ENCODE data around the gene SLIT1.

The SLIT1 gene

DNA sequence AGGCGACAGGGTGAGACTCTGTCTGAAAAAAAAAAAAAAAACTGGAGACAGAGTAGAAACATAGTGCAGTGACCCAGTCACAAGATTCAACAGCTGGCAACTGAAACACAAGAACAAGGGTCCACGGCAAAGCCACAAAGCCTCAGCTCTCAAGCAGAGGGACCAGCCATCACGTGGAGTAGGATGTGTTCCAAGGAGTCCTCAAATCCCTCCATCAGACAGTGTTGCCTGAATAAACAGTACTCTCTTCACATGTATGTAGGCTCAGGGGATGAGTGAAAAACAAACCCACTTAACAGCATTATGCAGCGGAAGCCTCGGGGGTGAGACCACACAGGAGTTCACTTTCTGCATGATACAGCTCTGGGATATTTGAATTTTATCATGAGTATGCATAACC is 62.0 kb downstream of the SLIT1 start:
- TF ChIP-seq L3MBTL2 (conservative IDR thresholded peaks at IDR 0.05) (no peak), HDGF (IDR thresholded peaks at IDR 0.05; ENCODE audit: borderline replicate concordance) (no peak), ELF4 (IDR thresholded peaks at IDR 0.05) (no peak), CTBP1 (IDR thresholded peaks at IDR 0.05; ENCODE audit: borderline replicate concordance) (no peak), FOXA1 (IDR thresholded peaks at IDR 0.05) (no peak), FOXM1 (IDR thresholded peaks at IDR 0.05; ENCODE audit: borderline replicate concordance) (no peak)
- TF ChIP-seq, protein P1, sequence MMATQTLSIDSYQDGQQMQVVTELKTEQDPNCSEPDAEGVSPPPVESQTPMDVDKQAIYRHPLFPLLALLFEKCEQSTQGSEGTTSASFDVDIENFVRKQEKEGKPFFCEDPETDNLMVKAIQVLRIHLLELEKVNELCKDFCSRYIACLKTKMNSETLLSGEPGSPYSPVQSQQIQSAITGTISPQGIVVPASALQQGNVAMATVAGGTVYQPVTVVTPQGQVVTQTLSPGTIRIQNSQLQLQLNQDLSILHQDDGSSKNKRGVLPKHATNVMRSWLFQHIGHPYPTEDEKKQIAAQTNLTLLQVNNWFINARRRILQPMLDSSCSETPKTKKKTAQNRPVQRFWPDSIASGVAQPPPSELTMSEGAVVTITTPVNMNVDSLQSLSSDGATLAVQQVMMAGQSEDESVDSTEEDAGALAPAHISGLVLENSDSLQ (IDR thresholded peaks at IDR 0.05), result no peak
- DNase-seq (ENCODE audit: extremely low spot score), result no peak
- ChIA-PET POLR2A (no interaction called here), CTCF (interaction anchor here (1.0 kb wide), 1 partner anchor 87 kb away, joined by 3 read pairs; no protein-coding TSS in a partner anchor)

DNA sequence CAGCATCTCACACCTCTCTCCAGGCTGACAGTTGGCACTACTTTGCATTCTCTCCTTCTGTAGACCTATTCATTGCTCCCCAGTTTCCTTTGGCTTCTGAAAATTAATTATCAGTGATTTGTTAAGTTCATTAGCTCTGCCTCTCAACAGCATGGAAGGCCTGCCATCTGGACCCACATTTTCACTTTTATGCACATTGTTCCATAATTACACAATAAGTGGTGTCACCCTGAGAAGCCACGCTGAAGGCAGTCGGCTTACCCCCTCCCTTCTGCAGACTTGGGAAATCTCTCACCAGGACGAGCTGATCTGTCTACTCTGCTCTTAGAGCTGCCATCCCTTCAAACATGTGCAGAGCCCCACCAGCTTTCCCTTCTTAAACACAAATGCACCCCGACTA is 64.7 kb downstream of the SLIT1 start:
- ChIA-PET CTCF (no interaction called here), POLR2A (no interaction called here)

DNA sequence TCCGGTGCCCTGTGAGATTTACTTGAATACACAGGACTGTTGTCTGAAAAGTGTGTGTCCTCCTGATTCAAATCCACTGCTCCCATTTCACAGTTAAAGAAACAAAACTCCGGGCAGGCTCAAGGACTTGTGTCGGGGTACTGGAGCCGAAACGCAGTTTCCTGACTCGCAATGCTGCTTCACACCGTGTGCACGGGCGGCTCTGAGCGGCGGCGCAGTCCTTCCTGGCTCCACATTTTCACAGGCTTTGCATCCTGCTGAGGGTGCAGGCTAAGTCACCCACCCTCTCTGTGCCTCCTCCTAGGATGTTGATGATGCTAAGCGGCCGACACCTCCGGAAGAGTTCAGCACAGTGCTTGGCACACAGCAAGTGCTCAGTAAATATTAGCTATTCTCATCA is 65.4 kb downstream of the SLIT1 start:
- DNase-seq (ENCODE audit: extremely low spot score), result no peak
- TF ChIP-seq LEF1 (IDR thresholded peaks at IDR 0.05; ENCODE audit: borderline replicate concordance) (no peak), ZNF384 (IDR thresholded peaks at IDR 0.05) (no peak), NFRKB (IDR thresholded peaks at IDR 0.05) (no peak), CTBP1 (IDR thresholded peaks at IDR 0.05; ENCODE audit: borderline replicate concordance) (no peak), SP1 (IDR thresholded peaks at IDR 0.05) (no peak)
- ChIA-PET POLR2A (no interaction called here), CTCF (no interaction called here)

More for the DNA sequence above, 64.7 kb downstream of the SLIT1 start:
- no peak for DNase-seq (ENCODE audit: extremely low spot score)
- TF ChIP-seq FOXA1 (IDR thresholded peaks at IDR 0.05) (no peak), ARNT (IDR thresholded peaks at IDR 0.05) (no peak), TARDBP (IDR thresholded peaks at IDR 0.05) (no peak), ELF4 (IDR thresholded peaks at IDR 0.05) (no peak), BHLHE40 (IDR thresholded peaks at IDR 0.05; ENCODE audit: borderline replicate concordance) (no peak), HDGF (IDR thresholded peaks at IDR 0.05; ENCODE audit: borderline replicate concordance) (no peak), SP1 (IDR thresholded peaks at IDR 0.05) (no peak), FOXK2 (IDR thresholded peaks at IDR 0.05) (no peak), FOXM1 (IDR thresholded peaks at IDR 0.05; ENCODE audit: borderline replicate concordance) (no peak), LEF1 (IDR thresholded peaks at IDR 0.05; ENCODE audit: borderline replicate concordance) (no peak), ZNF384 (IDR thresholded peaks at IDR 0.05) (no peak), SUZ12 (IDR thresholded peaks at IDR 0.05) (no peak), NFRKB (IDR thresholded peaks at IDR 0.05) (no peak), CTBP1 (IDR thresholded peaks at IDR 0.05; ENCODE audit: borderline replicate concordance) (no peak), L3MBTL2 (conservative IDR thresholded peaks at IDR 0.05) (no peak)
- TF ChIP-seq, protein P1 (IDR thresholded peaks at IDR 0.05), result no peak

DNA sequence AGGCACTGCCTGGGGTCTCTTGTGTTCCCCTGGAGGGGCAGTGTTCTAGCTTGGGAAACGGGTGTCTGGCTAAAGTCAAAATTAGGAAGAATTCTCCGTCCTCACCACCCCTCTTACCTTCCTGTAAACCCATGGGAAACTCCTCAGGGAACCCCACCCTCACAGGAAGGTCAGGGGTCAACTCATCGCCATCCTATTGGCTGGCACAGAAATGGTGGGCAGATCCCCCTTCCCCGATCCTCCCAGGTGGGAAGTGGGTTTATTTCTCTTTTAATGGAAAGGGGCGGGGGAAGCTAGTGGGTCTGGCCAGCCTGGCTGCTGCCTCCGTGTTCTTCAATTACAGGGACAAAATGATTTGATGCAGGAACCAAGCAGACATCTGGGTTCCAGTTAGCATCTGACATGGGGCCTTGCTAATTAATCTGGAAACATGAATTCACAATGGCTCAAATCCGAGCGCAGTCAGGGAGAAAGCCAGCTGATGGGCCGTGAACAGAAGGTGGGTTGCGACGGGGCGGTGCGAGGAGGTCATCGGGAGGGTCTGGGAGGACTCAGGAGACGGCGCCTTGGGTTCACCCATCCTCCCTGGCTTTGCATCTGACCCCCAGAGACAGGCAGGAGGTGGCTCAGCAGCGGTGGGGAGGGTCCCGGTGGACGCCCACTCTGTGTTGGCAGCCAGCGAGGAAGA is 66.6 kb downstream of the SLIT1 start:
- ChIA-PET CTCF (interaction anchor here (1.3 kb wide), 1 partner anchor 46 kb away, joined by 3 read pairs; no protein-coding TSS in a partner anchor), POLR2A (no interaction called here)
- DNase-seq (ENCODE audit: extremely low spot score), result no peak
- TF ChIP-seq TARDBP (IDR thresholded peaks at IDR 0.05) (no peak), ELF4 (IDR thresholded peaks at IDR 0.05) (no peak), CTBP1 (IDR thresholded peaks at IDR 0.05; ENCODE audit: borderline replicate concordance) (no peak), SUZ12 (IDR thresholded peaks at IDR 0.05) (no peak), NFRKB (IDR thresholded peaks at IDR 0.05) (no peak), HDGF (IDR thresholded peaks at IDR 0.05; ENCODE audit: borderline replicate concordance) (no peak), BHLHE40 (IDR thresholded peaks at IDR 0.05; ENCODE audit: borderline replicate concordance) (no peak), FOXK2 (IDR thresholded peaks at IDR 0.05) (no peak), FOXM1 (IDR thresholded peaks at IDR 0.05; ENCODE audit: borderline replicate concordance) (no peak), FOXA1 (IDR thresholded peaks at IDR 0.05) (no peak), ARNT (IDR thresholded peaks at IDR 0.05) (no peak), LEF1 (IDR thresholded peaks at IDR 0.05; ENCODE audit: borderline replicate concordance) (no peak), ZNF384 (IDR thresholded peaks at IDR 0.05) (no peak), SP1 (IDR thresholded peaks at IDR 0.05) (no peak), L3MBTL2 (conservative IDR thresholded peaks at IDR 0.05) (no peak)
- TF ChIP-seq, protein P1 (IDR thresholded peaks at IDR 0.05), result no peak

DNA sequence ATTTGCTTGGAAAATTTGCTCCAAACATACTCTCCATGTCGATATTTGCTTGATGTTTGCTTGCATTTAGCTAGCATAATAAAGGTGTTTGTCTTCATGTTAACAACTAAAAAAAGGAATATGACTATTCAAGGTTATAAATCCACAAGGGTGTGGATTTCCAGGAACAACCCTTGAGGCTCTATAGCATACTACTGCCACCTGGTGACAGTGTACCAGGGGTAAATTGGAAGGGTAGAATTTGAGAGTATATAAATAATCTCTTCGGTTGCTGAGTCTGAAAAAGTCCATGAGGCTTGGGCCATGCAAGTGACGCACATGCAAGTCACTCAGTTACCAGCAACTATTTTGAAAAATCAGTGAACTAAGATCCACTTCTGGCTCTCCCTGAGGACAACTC is 68.4 kb downstream of the SLIT1 start:
- POLR2A ChIA-PET, result no interaction called here
- no peak for DNase-seq (ENCODE audit: extremely low spot score)
- TF ChIP-seq TARDBP (IDR thresholded peaks at IDR 0.05) (no peak), L3MBTL2 (conservative IDR thresholded peaks at IDR 0.05) (no peak), ZNF384 (IDR thresholded peaks at IDR 0.05) (no peak), FOXK2 (IDR thresholded peaks at IDR 0.05) (no peak), ARNT (IDR thresholded peaks at IDR 0.05) (no peak), NFRKB (IDR thresholded peaks at IDR 0.05) (no peak), SUZ12 (IDR thresholded peaks at IDR 0.05) (no peak), HDGF (IDR thresholded peaks at IDR 0.05; ENCODE audit: borderline replicate concordance) (no peak), FOXA1 (IDR thresholded peaks at IDR 0.05) (no peak)
- CTCF ChIA-PET, result no interaction called here

DNA sequence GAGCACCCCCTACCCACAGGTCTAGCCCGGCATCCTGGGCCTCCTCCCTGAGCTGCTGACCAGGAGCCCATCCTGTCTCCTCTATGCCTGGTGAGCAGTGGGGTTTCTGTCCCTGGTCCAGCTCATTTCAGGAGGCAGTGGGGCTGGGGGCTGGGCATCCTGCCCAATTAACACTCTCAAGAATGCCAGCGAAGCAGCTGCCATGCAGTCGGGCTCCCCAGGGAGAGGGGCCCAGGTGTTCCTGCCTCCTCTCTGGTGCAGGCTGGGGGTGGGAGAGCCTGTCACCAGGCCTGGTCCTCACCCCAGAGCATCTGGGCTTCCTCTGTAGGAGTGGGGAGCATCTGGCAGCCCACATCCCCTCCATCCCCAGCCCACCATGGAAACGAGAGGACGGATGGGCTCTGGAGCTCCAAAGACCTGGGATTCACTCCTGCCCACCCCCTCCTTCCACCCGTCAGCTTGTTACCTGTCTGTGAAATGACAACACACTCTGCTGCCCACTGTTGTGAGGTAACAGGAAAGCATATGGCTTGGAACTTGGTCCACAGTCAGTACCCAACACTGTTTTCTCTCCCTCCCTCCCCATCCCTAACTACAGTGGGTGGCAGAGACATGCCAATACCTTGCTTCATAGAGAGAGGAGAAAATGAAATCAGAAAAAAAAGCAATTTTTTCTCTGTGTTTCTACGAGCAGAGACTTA is 69.1 kb downstream of the SLIT1 start:
- no peak for DNase-seq (ENCODE audit: extremely low spot score)
- ChIA-PET POLR2A (no interaction called here), CTCF (no interaction called here)
- TF ChIP-seq ZNF384 (IDR thresholded peaks at IDR 0.05), result no peak
- TF ChIP-seq NFRKB (IDR thresholded peaks at IDR 0.05), result no peak
- no peak for TF ChIP-seq HDGF (IDR thresholded peaks at IDR 0.05; ENCODE audit: borderline replicate concordance)
- no peak for TF ChIP-seq SUZ12 (IDR thresholded peaks at IDR 0.05)
- TF ChIP-seq TARDBP (IDR thresholded peaks at IDR 0.05), result no peak
- TF ChIP-seq SP1 (IDR thresholded peaks at IDR 0.05), result no peak
- no peak for TF ChIP-seq FOXM1 (IDR thresholded peaks at IDR 0.05; ENCODE audit: borderline replicate concordance)
- TF ChIP-seq ARNT (IDR thresholded peaks at IDR 0.05), result no peak
- no peak for TF ChIP-seq CTBP1 (IDR thresholded peaks at IDR 0.05; ENCODE audit: borderline replicate concordance)
- no peak for TF ChIP-seq L3MBTL2 (conservative IDR thresholded peaks at IDR 0.05)
- no peak for TF ChIP-seq ELF4 (IDR thresholded peaks at IDR 0.05)
- TF ChIP-seq, protein P1 (IDR thresholded peaks at IDR 0.05), result no peak
- TF ChIP-seq FOXA1 (IDR thresholded peaks at IDR 0.05), result no peak
